Astrocyte (in vitro differentiated cells and primary cell): ENCODE measurements around the gene MAN1C1.

Source experiments
- CTCF ChIP-seq: IDR thresholded peaks from 2 replicates; pipeline ENCODE4 v1.5.1; 2011; ENCODE audit warnings: low read depth, mild to moderate bottlenecking, inconsistent platforms, low read length, moderate library complexity; ENCODE audit not compliant: insufficient read depth
- EZH2 ChIP-seq: IDR thresholded peaks from 2 replicates; pipeline ENCODE4 v1.6.1; 2012; ENCODE audit warnings: mild to moderate bottlenecking, low read length, inconsistent platforms; ENCODE audit not compliant: insufficient read depth

- TF ChIP-seq CTCF = no peak
- no peak for TF ChIP-seq EZH2
These were observed 194.9 kb downstream of the MAN1C1 start for GRCh38 chr1:25811384-25812082.
